Stimulated activated CD8-positive, alpha-beta memory T cell treated with anti-CD3 and anti-CD28 coated beads, Interleukin-7, amount 100 ng/mL, for 1 hour (primary cell): ENCODE data around the gene F13A1.

ENCODE experiments used
- DNase-seq, 2 donors: peaks; one replicate each; pipeline ENCODE4 v3.0.0-alpha.2; 2020; ENCODE audit warnings: low read depth in 2 of 2

The F13A1 gene

GRCh38 chr6:6243846-6244245 lies 76.6 kb downstream of the F13A1 start:
- no peak for DNase-seq

- no peak for DNase-seq
Observed at GRCh38 chr6:6239598-6240581, 80.6 kb downstream of the F13A1 start.

- DNase-seq = no peak
Observed at GRCh38 chr6:6236730-6237469, 83.6 kb downstream of the F13A1 start.

- DNase-seq = no peak
Observed at GRCh38 chr6:6235786-6236185, 84.7 kb downstream of the F13A1 start.

- no peak for DNase-seq
Observed at GRCh38 chr6:6234963-6235362, 85.5 kb downstream of the F13A1 start.

GRCh38 chr6:6230286-6230685 lies 90.2 kb downstream of the F13A1 start:
- DNase-seq = no peak

GRCh38 chr6:6227896-6228295 lies 92.6 kb downstream of the F13A1 start:
- DNase-seq = no peak

GRCh38 chr6:6225885-6226529 lies 94.5 kb downstream of the F13A1 start:
- DNase-seq = no peak

- no peak for DNase-seq
Observed at GRCh38 chr6:6224933-6225486, 95.5 kb downstream of the F13A1 start.

- no peak for DNase-seq
Observed at GRCh38 chr6:6221787-6222535, 98.5 kb downstream of the F13A1 start.

GRCh38 chr6:6220718-6221117 lies 99.7 kb downstream of the F13A1 start:
- DNase-seq = no peak

- no peak for DNase-seq
Observed at GRCh38 chr6:6219716-6220115, 100.7 kb downstream of the F13A1 start.

- no peak for DNase-seq
Observed at GRCh38 chr6:6218759-6219085, 101.7 kb downstream of the F13A1 start.

- DNase-seq = no peak
Observed at GRCh38 chr6:6217855-6218758, 102.4 kb downstream of the F13A1 start.

- no peak for DNase-seq
Observed at GRCh38 chr6:6210994-6211393, 109.5 kb downstream of the F13A1 start.

GRCh38 chr6:6202886-6203285 lies 117.6 kb downstream of the F13A1 start:
- DNase-seq = no peak

GRCh38 chr6:6201200-6201599 lies 119.3 kb downstream of the F13A1 start:
- DNase-seq = no peak

GRCh38 chr6:6199678-6200077 lies 120.8 kb downstream of the F13A1 start:
- no peak for DNase-seq

GRCh38 chr6:6196762-6197161 lies 123.7 kb downstream of the F13A1 start:
- no peak for DNase-seq

GRCh38 chr6:6195080-6195479 lies 125.4 kb downstream of the F13A1 start:
- no peak for DNase-seq
